Measurements from ENCODE around the gene RASGRF1. TPM values are rescaled to one million over a fixed set of nuclear protein-coding genes. Genes with fewer than 3 reads are reported as not detected.

RASGRF1 gene
- total RNA-seq, 1 experiment from 2014 or later = 0.59 TPM

GRCh38 chr15:79082363-79083070 is 8.1 kb downstream of the RASGRF1 start:
- POLR2A ChIA-PET = no interaction called here
- intact Hi-C loops (cut with micrococcal nuclease; ENCODE audit: unreplicated experiment) = no loop called here

DNA sequence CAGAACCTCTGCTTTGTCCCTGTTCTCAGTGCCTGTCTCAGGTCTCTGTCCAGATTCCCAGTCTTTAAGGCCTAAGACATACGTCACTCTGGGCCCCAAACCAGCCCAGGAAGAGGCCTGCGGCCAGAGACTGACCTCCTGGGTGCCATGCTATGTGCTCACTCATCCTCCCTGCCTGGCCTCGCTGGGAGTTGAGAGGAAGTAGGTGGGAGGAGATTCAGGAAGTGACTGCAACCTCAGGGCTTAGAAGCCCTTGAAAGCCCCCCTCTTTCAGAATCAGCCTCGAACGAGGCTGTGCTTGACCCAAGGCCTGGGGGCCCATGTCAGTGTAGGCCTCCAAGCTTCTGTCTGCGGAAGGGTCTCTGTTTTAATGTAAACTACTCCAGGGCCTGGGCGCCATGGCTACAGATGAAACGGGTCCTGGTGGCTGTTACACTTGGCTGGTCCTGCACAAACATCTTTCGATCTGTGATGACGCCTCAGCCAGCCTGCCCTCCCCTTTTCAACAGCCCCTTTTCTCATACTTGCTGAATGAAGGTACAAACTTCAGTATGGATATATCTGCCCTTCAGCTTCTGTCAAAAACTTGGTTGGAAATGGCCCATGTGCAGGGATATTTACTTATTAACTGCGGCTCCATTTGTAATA is 11.7 kb downstream of the RASGRF1 start:
- H3K36me3 ChIP-seq (ENCODE audit: control insufficient read depth, insufficient read depth, low read length) = no peaks in the 10 kb centered on the region
- TF ChIP-seq CTCF (IDR thresholded peaks at IDR 0.05) (no peak), TCF7L2 (IDR thresholded peaks at IDR 0.05; ENCODE audit: low read depth, low read length) (no peak), REST (IDR thresholded peaks at IDR 0.05; ENCODE audit: insufficient read depth in 1 of 2, low read depth in 2 of 2, low read length in 1 of 2) (no peak), POLR2AphosphoS5 (IDR thresholded peaks at IDR 0.05; ENCODE audit: low read depth, low read length) (no peak)
- no peak for ATAC-seq
- intact Hi-C loops (cut with micrococcal nuclease; ENCODE audit: unreplicated experiment) (no loop called here), in situ Hi-C loops (cut with HindIII; ENCODE audit: low pct_unique_long_range_greater_than_20kb, low sequenced_read_pairs) (no loop called here)
- POLR2A ChIA-PET = no interaction called here
- H3K27ac ChIP-seq (ENCODE audit: low read length) = no peak overlapping the region
- no TSS peak for BruUV-seq (replicated peaks)
- no peak for DNase-seq (ENCODE audit: low read depth, low spot score)
- peaks cover 4% of the 10 kb centered on the region; the same call in 1 of the 2 replicates for H3K27me3 ChIP-seq (ENCODE audit: control insufficient read depth, insufficient read depth, low read length)
- CTCF ChIA-PET = no interaction called here
- no peaks in the 10 kb centered on the region for H3K4me1 ChIP-seq (ENCODE audit: control insufficient read depth, insufficient read depth, low read length)
- H3K9me3 ChIP-seq (ENCODE audit: control insufficient read depth, insufficient read depth, low read depth, low read length) = no peaks in the 10 kb centered on the region
- no peak overlapping the region for H3K4me3 ChIP-seq (ENCODE audit: low read depth in 2 of 2, low read length in 2 of 2)

More at GRCh38 chr15:79082363-79083070, 8.1 kb downstream of the RASGRF1 start:
- CTCF ChIA-PET = no interaction called here
- BruUV-seq (replicated peaks) = no TSS peak
- no peak for DNase-seq (ENCODE audit: low read depth, low spot score)
- no peak overlapping the region for H3K27ac ChIP-seq (ENCODE audit: low read length)
- in situ Hi-C loops (cut with HindIII; ENCODE audit: low pct_unique_long_range_greater_than_20kb, low sequenced_read_pairs) = no loop called here
- no peak overlapping the region for H3K4me3 ChIP-seq (ENCODE audit: low read depth in 2 of 2, low read length in 2 of 2)
- no peaks in the 10 kb centered on the region for H3K4me1 ChIP-seq (ENCODE audit: control insufficient read depth, insufficient read depth, low read length)
- no peaks in the 10 kb centered on the region for H3K9me3 ChIP-seq (ENCODE audit: control insufficient read depth, insufficient read depth, low read depth, low read length)
- H3K36me3 ChIP-seq (ENCODE audit: control insufficient read depth, insufficient read depth, low read length) = no peaks in the 10 kb centered on the region
- TF ChIP-seq REST (IDR thresholded peaks at IDR 0.05; ENCODE audit: insufficient read depth in 1 of 2, low read depth in 2 of 2, low read length in 1 of 2) (no peak), POLR2AphosphoS5 (IDR thresholded peaks at IDR 0.05; ENCODE audit: low read depth, low read length) (no peak), SIN3A (IDR thresholded peaks at IDR 0.05; ENCODE audit: borderline replicate concordance, insufficient read depth, low read depth, low read length) (no peak), CTCF (IDR thresholded peaks at IDR 0.05) (no peak), TCF7L2 (IDR thresholded peaks at IDR 0.05; ENCODE audit: low read depth, low read length) (no peak)
- H3K27me3 ChIP-seq (ENCODE audit: control insufficient read depth, insufficient read depth, low read length) = peaks cover 12% of the 10 kb centered on the region
- no peak for ATAC-seq

Measured in Panc1 (cell line).